ENCODE data around the gene PHLPP2. TPM values are rescaled to one million over a fixed set of nuclear protein-coding genes. Genes with fewer than 3 reads are reported as not detected.

Gene PHLPP2
- total RNA-seq, 4 donors from 2014 or later: 7.4 to 21.5 (median 17.4) TPM

DNA sequence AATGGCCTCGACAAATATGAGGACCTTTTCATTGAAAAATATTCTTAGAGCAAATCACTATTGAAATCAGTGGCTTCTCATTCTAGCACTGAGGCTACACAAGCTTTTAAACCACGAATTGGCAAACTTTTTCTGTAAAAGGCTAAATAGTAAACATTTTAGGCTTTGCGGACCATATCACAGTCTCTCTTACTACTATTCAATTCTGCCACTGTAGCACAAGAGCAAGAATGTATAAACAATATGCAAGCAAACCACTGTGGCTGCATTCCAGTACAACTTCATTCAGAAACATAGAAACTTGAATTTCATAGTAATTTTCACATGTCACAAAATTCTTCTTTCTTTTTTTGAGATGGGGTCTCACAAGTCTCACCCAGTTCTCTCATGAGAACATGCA, 49.1 kb downstream of the PHLPP2 start:
- no peak for ATAC-seq (ENCODE audit: low FRiP score)
- TF ChIP-seq CTCF (IDR thresholded peaks at IDR 0.05): no peak
- DNase-seq (ENCODE audit: low spot score): no peak

GRCh38 chr16:71674229-71674628, 50.3 kb downstream of the PHLPP2 start:
- no peak for TF ChIP-seq CTCF (IDR thresholded peaks at IDR 0.05)
- DNase-seq (ENCODE audit: low spot score) (no peak), ATAC-seq (ENCODE audit: low FRiP score) (no peak)

GRCh38 chr16:71673582-71673973, 50.9 kb downstream of the PHLPP2 start:
- DNase-seq (ENCODE audit: low spot score): no peak
- ATAC-seq (ENCODE audit: low FRiP score): no peak
- no peak for TF ChIP-seq CTCF (IDR thresholded peaks at IDR 0.05)

DNA sequence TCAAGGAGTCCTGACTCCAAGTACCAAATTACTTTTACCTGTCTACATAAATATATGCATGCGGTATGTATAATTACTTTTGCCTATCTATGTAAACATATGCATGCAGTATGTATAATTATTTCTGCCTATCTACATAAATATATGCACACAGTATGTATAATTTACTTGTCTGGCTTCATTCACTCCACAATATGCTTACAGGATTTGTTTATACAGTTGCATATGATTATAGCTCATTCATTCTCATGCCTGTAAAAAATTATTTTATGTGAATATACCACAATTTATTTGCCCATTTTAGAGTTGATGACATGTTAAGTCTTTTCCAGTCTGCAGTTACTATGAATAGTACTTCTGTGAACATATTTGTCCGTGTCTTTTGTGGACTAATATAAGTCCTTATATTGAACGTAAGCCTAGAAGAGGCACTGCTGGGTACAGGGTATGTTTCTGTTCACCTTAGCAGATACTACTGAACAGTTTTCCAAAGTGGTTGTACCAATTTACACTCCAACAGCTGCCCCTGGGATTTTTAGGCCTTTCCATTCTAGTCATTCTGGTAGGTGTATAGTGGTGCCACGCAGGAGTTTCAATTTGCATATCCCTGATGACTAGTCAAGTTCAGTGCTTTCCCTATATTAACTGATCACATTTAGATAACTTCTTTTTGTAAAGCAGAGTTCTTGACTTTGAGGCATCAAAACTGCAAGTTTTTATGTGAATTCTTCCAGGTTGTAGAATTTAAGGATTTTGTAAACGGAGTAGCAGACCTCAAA, 51.5 kb downstream of the PHLPP2 start:
- no peak for DNase-seq (ENCODE audit: low spot score)
- ATAC-seq (ENCODE audit: low FRiP score): no peak
- TF ChIP-seq CTCF (IDR thresholded peaks at IDR 0.05): no peak

DNA sequence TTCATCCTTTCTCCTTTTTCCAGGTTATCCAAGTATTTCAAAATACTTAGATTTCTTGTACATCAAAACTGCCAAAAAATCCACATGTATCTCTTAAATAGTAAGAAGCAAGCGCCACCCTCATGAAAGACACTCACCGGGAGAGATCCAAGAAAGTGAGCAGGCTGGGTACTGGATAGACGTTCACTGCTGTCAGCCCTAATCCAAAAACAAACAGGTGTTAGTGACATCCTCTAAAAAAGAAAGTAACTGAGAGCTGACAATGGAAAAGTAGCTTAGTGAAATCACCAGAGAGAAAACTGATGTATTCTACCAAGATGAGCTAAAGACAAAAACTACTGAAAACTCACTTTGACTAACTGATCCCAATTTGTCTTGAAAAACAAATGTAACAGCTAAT, 52.4 kb downstream of the PHLPP2 start:
- TF ChIP-seq CTCF (IDR thresholded peaks at IDR 0.05): no peak
- DNase-seq (ENCODE audit: low spot score) (no peak), ATAC-seq (ENCODE audit: low FRiP score) (no peak)

DNA sequence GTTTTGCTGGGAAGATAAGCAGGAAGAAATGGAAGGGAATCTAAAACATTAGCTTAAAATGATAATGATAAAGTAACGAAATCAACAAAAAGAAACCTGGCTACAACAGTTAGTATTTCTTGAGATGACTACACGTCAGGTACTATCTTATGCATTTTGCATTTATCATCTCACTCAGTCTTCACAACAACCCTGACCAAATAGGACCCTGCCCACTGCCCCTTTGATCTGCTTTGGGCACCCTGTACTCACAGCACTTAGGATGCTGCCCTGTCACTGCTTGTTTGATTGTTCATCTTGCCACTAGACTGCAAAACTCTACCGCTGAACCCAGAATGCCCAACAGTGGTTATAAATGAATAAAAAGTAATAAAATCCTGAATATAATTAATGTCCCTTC, 53.3 kb downstream of the PHLPP2 start:
- DNase-seq (ENCODE audit: low spot score) (no peak), ATAC-seq (ENCODE audit: low FRiP score) (no peak)
- no peak for TF ChIP-seq CTCF (IDR thresholded peaks at IDR 0.05)

- DNase-seq (ENCODE audit: low spot score) (no peak), ATAC-seq (ENCODE audit: low FRiP score) (no peak)
- TF ChIP-seq CTCF (IDR thresholded peaks at IDR 0.05): no peak
Measured at GRCh38 chr16:71670537-71670936, 54.0 kb downstream of the PHLPP2 start.
